Suprapubic skin (tissue), 4 donors: ENCODE measurements around the gene SCAI.

Experiments used
- CTCF ChIP-seq, 2 donors: fragments of 200-600 bp in 1 of 2; fragments of 450-650 bp in 1 of 2; sonication (generic) in 1 of 2; IDR thresholded peaks; one replicate each; pipeline ENCODE4 v1.5.1; 2016 to 2019; ENCODE audit warnings: antibody characterized with exemption in 2 of 2, mild to moderate bottlenecking in 1 of 2, moderate library complexity in 1 of 2
- EP300 ChIP-seq: sonication (generic); formaldehyde crosslinking; IDR thresholded peaks from one replicate; pipeline ENCODE4 v1.6.1; 2017; ENCODE audit warnings: antibody characterized with exemption
- POLR2A ChIP-seq, 2 donors: fragments of 450-650 bp; IDR thresholded peaks; one replicate each; pipeline ENCODE4 v1.6.1; 2017; ENCODE audit warnings: antibody characterized with exemption in 2 of 2, mild to moderate bottlenecking in 2 of 2, moderate library complexity in 2 of 2
- POLR2AphosphoS5 ChIP-seq, 3 donors: sonication (generic); formaldehyde crosslinking; IDR thresholded peaks; one replicate each; pipeline ENCODE4 v1.6.1; 2017; ENCODE audit warnings: antibody characterized with exemption in 3 of 3

- TF ChIP-seq EP300 = no peak
- TF ChIP-seq CTCF (IDR thresholded peaks at IDR 0.05) = no peak
- no peak for TF ChIP-seq POLR2A (IDR thresholded peaks at IDR 0.05)
- TF ChIP-seq POLR2AphosphoS5 (IDR thresholded peaks at IDR 0.05) = no peak
These were observed 54.0 kb downstream of the SCAI start for GRCh38 chr9:125089331-125089730.
